ENCODE data around the gene EXOC3.
"Not testable (repeated sequence)": the region's sequence is repeated elsewhere in the genome, so short reads cannot be mapped to it uniquely, and the experiment has no call there.

The EXOC3 gene

DNA sequence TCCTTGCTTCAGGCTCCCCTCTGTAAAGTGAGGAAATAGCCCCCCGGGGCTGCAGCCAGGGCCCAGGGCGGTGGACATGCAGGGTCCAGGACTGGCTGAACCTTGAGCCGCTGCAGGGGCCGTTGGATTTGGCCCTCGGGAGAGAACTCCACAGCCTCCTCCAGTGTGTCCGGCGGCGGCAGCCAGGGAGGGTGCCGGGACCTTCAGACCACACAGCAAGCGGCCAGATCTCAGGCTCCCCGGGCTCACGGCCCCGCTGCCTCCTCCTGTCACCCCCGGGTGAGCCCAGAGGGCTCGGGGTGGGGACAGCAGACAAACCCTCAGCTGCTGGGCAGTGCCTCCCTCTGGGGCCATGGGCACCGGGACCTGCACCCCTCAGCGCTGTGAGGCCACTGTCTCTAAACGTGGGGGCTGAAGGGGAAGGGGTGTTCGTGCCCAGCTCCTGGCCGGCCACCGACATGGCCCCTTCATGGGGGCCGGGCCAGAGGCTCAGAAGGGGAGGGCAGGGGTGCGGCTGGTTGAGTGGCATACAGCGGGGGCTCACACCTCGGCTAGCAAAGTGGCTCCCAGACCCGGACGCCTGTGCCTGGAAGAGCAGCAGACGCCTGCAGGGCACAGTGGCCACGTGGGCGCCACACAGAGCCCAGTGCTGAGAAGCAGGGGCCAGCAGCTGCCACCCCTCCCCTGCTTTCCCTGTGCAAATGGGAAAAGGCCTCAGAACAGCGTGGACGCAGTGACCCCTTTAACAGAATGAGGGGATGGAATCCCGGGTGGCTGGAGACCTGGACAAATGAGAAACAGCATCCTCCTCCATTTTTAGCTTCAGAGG lies 61.6 kb downstream of the EXOC3 start:
- no peak for DNase-seq (ENCODE audit: low spot score)

DNA sequence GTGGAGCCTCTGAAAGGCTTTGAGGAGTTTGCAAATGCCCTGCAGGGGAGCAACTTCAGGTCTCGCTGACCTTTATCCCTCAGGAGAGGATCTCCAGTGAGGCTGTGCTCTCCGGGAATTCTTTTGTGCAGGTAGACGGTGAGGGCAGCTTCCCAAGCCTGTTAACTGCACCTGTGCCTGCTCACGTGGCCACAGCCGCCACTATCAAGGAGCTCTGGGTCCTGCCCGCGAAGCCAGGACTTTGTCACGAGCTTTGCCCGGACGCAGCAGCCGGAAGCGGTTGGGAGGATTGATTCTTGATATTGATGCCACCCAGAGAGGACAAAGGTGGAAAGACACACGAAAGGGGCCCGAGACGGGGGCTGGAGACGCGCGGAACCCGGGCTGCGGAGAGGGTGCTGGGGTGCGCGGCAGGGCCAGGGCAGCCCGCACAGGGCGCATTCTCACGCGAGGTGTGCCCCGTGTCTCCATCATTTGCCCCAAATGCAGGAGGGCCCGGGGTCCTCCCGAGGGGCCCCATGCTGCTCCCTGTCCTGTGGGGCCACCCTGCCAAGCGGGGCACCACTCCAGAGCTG lies 63.1 kb downstream of the EXOC3 start:
- DNase-seq (ENCODE audit: low spot score): no peak

- not testable (repeated sequence) for DNase-seq (ENCODE audit: low spot score)
Measured at GRCh38 chr5:507986-508575, 65.1 kb downstream of the EXOC3 start.

- DNase-seq (ENCODE audit: low spot score): no peak
Measured at GRCh38 chr5:509611-510185, 66.7 kb downstream of the EXOC3 start.

DNA sequence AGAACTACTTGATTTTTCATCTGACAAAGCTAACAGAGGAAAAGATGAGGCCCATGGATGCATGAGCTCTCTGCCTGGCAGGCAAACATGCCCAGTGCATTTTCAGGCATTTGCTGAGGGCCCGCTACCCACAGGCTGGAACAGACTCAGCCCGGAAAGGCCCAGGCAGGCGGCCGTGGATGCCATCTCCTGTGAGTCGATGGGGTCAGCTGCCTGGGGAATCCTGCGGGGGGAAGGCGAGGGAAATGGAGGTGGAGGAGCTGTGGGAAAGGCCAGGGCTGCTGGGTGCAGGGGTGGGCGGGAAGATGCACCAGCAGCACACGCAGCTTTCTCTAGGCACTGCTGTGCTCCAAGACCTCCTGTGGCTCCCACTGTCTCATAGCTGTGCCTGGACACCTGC lies 67.5 kb downstream of the EXOC3 start:
- no peak for DNase-seq (ENCODE audit: low spot score)

DNA sequence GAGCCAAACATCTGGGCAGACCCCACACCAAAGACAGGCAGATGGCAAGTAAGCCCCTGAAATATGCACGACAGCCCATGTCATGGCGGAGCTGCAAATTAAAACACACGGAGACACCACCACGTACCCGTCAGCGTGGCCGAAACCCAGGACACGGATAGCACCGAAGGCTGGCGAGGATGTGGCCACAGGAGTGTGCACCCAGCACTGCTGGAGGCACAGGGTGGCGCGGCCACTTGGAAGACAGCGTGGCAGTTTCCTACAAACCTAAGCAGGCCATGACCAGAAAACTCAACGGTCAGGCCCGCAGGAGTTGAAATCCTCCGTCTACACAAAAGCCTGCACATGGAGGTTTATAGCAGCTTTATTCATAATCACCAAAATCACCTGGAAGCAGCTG lies 68.5 kb downstream of the EXOC3 start:
- no peak for DNase-seq (ENCODE audit: low spot score)

DNA sequence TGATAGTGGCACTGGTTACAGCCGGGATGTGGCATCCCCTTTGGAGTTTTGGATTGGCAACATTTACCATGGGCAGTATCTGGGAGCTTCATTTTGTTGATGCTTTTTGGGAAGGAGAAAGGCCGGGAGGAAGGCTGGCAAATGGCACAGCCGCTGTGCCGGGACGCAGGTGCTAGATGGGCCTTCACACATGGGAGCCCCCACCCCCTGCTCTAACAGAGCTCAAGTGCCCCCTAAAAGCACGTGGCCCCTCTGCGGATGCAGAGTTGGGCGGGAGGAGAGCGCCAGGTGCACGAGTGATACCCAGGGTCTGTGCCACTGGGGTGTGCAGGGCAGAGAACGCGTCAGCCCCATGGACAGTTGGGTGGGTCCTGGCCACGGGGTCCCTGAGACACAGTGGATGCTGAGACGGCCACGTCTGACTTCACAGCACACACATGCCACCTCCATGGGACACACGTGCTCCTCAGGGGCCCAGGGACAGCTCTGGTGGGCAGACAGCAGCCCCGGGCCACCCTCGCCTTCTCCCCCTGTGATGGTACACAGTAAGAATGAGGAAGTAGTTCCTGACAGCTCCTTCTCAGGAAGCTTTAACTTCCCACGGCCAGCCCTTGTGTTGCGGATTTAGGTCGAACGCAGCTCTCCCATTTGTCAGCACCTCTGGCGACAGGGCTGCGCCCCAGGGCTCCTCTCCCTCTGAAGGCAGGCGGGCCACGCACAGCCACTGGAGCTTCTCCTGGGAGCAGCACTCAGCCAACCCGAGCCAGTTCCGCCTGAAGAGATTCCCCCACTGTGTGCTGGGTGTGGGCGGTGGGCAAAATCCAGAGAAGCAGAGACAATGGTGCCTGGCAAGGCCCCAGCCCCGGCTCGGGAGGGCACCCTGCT lies 70.5 kb downstream of the EXOC3 start:
- DNase-seq (ENCODE audit: low spot score): no peak

- DNase-seq (ENCODE audit: low spot score): no peak
Measured at GRCh38 chr5:514101-514485, 71.1 kb downstream of the EXOC3 start.

- no peak for DNase-seq (ENCODE audit: low spot score)
Measured at GRCh38 chr5:514673-515072, 71.7 kb downstream of the EXOC3 start.

GRCh38 chr5:515273-515836 lies 72.4 kb downstream of the EXOC3 start:
- no peak for DNase-seq (ENCODE audit: low spot score)

- DNase-seq (ENCODE audit: low spot score): no peak
Measured at GRCh38 chr5:516338-516925, 73.5 kb downstream of the EXOC3 start.
